GM13977 (cell line): ENCODE measurements around the gene PTMS.

Source experiments
- DNase-seq: peaks from one replicate; pipeline ENCODE4 v3.0.0; 2012; ENCODE audit warnings: low spot score
- in situ Hi-C: fragments of 300-500 bp; cut with MboI; formaldehyde crosslinking; loops from one replicate; pipeline ENCODE4 v1.12.0; 2022; ENCODE audit warnings: low sequenced_read_pairs, low pct_unique_long_range_greater_than_20kb, mixed read lengths, inconsistent platforms; ENCODE audit not compliant: unreplicated experiment
- TF ChIP-seq, protein P1 (sequence below): IDR thresholded peaks from 2 replicates; pipeline ENCODE4 v1.5.1; 2012; ENCODE audit warnings: mild to moderate bottlenecking, control low read depth; ENCODE audit not compliant: insufficient read depth; ENCODE audit errors: extremely low read depth, missing control alignments

The PTMS gene

DNA sequence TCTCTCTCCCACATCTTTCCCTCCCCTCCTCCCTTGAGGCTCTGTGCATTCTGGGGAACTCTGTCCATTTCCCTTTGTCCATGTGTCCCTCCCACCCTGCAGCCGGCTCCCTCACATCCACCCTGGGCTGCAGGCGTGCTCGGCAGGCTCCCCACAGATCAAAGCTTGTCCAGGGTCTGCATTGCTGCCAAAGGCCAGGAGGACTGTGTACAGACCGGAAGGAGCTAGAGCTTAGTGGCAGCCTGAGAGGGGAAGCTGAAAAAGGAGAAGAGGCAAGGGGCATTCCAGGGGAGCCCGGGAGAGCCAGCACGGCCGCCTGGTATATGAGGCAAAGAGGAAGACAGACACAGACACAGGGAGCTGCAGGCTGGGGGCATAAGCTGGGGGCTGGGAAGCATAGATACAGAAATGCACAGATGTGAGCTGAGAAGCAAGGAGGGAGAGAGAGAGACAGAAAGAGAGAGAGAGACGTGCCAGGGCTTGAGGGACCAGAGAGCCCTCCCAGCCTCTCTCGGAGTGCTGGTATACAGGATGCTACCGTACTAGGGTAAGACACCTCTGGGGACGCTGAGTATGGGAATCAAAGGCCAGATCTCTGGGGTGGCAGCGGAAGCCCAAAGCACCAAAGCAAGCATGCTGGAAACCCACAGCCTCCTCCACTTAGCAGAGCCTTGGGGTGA, 26.5 kb downstream of the PTMS start:
- TF ChIP-seq, protein P1, sequence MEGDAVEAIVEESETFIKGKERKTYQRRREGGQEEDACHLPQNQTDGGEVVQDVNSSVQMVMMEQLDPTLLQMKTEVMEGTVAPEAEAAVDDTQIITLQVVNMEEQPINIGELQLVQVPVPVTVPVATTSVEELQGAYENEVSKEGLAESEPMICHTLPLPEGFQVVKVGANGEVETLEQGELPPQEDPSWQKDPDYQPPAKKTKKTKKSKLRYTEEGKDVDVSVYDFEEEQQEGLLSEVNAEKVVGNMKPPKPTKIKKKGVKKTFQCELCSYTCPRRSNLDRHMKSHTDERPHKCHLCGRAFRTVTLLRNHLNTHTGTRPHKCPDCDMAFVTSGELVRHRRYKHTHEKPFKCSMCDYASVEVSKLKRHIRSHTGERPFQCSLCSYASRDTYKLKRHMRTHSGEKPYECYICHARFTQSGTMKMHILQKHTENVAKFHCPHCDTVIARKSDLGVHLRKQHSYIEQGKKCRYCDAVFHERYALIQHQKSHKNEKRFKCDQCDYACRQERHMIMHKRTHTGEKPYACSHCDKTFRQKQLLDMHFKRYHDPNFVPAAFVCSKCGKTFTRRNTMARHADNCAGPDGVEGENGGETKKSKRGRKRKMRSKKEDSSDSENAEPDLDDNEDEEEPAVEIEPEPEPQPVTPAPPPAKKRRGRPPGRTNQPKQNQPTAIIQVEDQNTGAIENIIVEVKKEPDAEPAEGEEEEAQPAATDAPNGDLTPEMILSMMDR: no peak
- no peak for DNase-seq
- in situ Hi-C loops: no loop called here

- in situ Hi-C loops: no loop called here
- no peak for DNase-seq
- TF ChIP-seq, protein P1: no peak
These were observed 28.9 kb downstream of the PTMS start for GRCh38 chr12:6795088-6795487.

- no peak for DNase-seq
- in situ Hi-C loops: no loop called here
- TF ChIP-seq, protein P1: no peak
These were observed 30.4 kb downstream of the PTMS start for GRCh38 chr12:6796576-6796975.

DNA sequence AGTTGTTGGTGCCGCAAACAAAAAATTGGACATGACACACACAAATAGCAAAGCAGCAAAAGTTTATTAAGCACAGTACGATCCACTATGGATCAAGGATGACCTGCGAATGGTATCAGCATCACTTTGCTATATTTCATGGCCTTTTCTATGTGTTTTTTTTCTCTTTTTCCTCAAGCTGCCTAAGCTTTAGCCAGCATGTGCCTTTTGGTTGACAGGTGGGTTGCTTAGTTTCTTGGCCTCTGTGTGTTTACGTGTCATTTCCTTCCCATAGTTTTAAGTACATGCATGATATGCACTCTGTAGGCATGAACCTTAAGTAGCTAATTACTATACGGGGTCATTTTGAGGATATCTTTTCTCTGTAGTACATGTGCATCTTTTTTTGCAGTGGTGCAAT, 33.0 kb downstream of the PTMS start:
- no peak for DNase-seq
- TF ChIP-seq, protein P1: no peak
- in situ Hi-C loops: no loop called here

- no peak for DNase-seq
- TF ChIP-seq, protein P1: no peak
- in situ Hi-C loops: no loop called here
These were observed 41.0 kb downstream of the PTMS start for GRCh38 chr12:6807170-6807569.

DNA sequence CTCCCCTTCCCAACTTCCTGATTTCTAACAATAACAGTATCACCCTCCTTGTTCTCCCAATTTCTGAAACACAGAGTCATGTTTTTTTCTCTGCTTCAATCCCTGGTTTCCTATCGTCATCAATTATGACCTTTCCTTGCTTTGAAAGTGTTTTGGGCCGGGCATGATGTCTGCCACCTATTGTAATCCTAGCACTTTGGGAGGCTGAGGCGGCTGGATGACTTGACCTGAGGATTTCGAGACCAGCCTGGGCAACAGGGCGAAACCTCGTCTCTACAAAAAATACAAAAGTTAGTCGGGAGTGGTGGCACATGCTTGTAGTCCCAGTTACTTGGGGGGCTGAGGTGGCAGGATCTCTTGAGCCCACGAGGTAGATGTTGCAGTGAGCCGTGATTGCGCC, 42.9 kb downstream of the PTMS start:
- in situ Hi-C loops: no loop called here
- TF ChIP-seq, protein P1: no peak
- DNase-seq: no peak
